HepG2 (cell line): ENCODE data around the gene DGKD. TPM values are rescaled to one million over a fixed set of nuclear protein-coding genes. Genes with fewer than 3 reads are reported as not detected.

Source experiments
- ATAC-seq: fragments of 200-7000 bp; cut with Tn5 transposase; 3 replicates; pipeline ENCODE4 v1.9.1; 2020; ENCODE audit warnings: mild to moderate bottlenecking, moderate library complexity
- BruUV-seq: library from RNA; stranded (reverse); fragments of 400-500 nt; replicated peaks from 2 replicates; lab custom pipeline; 2021; lab: Mats Ljungman, UMichigan
- CTCF ChIA-PET: fragments of 300-600 bp; formaldehyde crosslinking; extraction: SDS; loops from one replicate; lab custom pipeline; 2021; ENCODE audit warnings: low total read pairs, inconsistent platforms, low intra/inter-chr PET ratio; lab: Yijun Ruan, JAX
- POLR2A ChIA-PET: fragments of 350-600 bp; sonication (Branson Sonifier 250); formaldehyde crosslinking; loops from one replicate; lab custom pipeline; 2020; ENCODE audit warnings: antibody characterized with exemption, inconsistent platforms; lab: Yijun Ruan, JAX
- DNase-seq: peaks from one replicate; pipeline ENCODE4 v3.0.0-alpha.2; 2015; ENCODE audit warnings: low spot score
- FAIRE-seq: peaks from 3 replicates; lab custom pipeline; 2011; peaks lifted over from hg19 to GRCh38; lab: Jason Lieb, UNC
- H2AFZ ChIP-seq: one replicate; pipeline ENCODE4 v1.6.1; 2011; ENCODE audit warnings: low read length, inconsistent platforms
- H3K27ac ChIP-seq: fragments of 300-600 bp; 3 replicates; pipeline ENCODE4 v1.8.0; 2011; ENCODE audit warnings: mixed run types, mild to moderate bottlenecking, mixed read lengths, low read length, inconsistent platforms; ENCODE audit not compliant: insufficient read depth; ENCODE audit errors: extremely low read length
- H3K27me3 ChIP-seq, 2 experiments: fragments of 200-600 bp in 1 of 2; 2 replicates in 1 of 2; 3 replicates in 1 of 2; pipeline versions ENCODE4 v1.6.0 to v1.8.0; 2011; ENCODE audit warnings: low read length in 2 of 2, mild to moderate bottlenecking in 2 of 2, moderate library complexity in 2 of 2, inconsistent platforms in 1 of 2; ENCODE audit not compliant: insufficient read depth in 2 of 2, control insufficient read depth in 1 of 2
- H3K36me3 ChIP-seq, 2 experiments: fragments of 200-600 bp in 1 of 2; replicated peaks in 1 of 2; 2 replicates in 1 of 2; 3 replicates in 1 of 2; pipeline versions ENCODE4 v1.5.1 to v1.8.0; 2011; ENCODE audit warnings: low read length in 2 of 2, inconsistent platforms in 1 of 2; ENCODE audit not compliant: insufficient read depth in 2 of 2, control insufficient read depth in 1 of 2
- H3K4me1 ChIP-seq: 2 replicates; pipeline ENCODE4 v1.5.1; 2012; ENCODE audit warnings: low read length, inconsistent platforms; ENCODE audit not compliant: insufficient read depth
- H3K4me2 ChIP-seq: 2 replicates; pipeline ENCODE4 v1.6.0; 2011; ENCODE audit warnings: low read depth, low read length, inconsistent platforms
- H3K4me3 ChIP-seq, 3 experiments: fragments of 200-600 bp in 1 of 3; sonication (generic), shearing (Covaris generic) in 1 of 3; replicated peaks in 1 of 3; 2 replicates each; pipeline ENCODE4 v1.5.1; 2011 to 2016; ENCODE audit warnings: low read length in 3 of 3, inconsistent platforms in 2 of 3, low read depth in 2 of 3, mild to moderate bottlenecking in 2 of 3, control low read depth in 1 of 3, mixed read lengths in 1 of 3; ENCODE audit not compliant: insufficient read depth in 1 of 3
- H3K79me2 ChIP-seq: one replicate; pipeline ENCODE4 v1.6.1; 2011; ENCODE audit warnings: low read length, inconsistent platforms; ENCODE audit not compliant: insufficient read depth
- H3K9ac ChIP-seq: 2 replicates; pipeline ENCODE4 v1.6.0; 2011; ENCODE audit warnings: mild to moderate bottlenecking, low read depth, low read length, inconsistent platforms; ENCODE audit not compliant: insufficient read depth
- H3K9me3 ChIP-seq: 2 replicates; pipeline ENCODE4 v1.5.1; 2012; ENCODE audit warnings: mild to moderate bottlenecking, low read length
- H4K20me1 ChIP-seq: 2 replicates; pipeline ENCODE4 v1.6.0; 2011; ENCODE audit warnings: inconsistent platforms, mild to moderate bottlenecking, low read length, moderate library complexity; ENCODE audit not compliant: insufficient read depth
- HIVEP1 ChIP-seq: sonication (generic); formaldehyde crosslinking; IDR thresholded peaks from 2 replicates; pipeline ENCODE4 v1.4.0; 2020; ENCODE audit warnings: mild to moderate bottlenecking, missing genetic modification reagents
- HMGA1 ChIP-seq: sonication (generic); formaldehyde crosslinking; conservative IDR thresholded peaks from 2 replicates; pipeline ENCODE4 v1.4.0; 2020; ENCODE audit warnings: missing genetic modification reagents
- KDM5B ChIP-seq: sonication (generic); formaldehyde crosslinking; IDR thresholded peaks from 2 replicates; pipeline ENCODE4 v1.4.0; 2020; ENCODE audit warnings: missing genetic modification reagents, mild to moderate bottlenecking, borderline replicate concordance
- SIX4 ChIP-seq: sonication (generic); formaldehyde crosslinking; IDR thresholded peaks from 2 replicates; pipeline ENCODE4 v1.4.0; 2020; ENCODE audit warnings: missing genetic modification reagents
- TBX3 ChIP-seq: fragments of 450-650 bp; IDR thresholded peaks from 2 replicates; pipeline ENCODE4 v1.6.1; 2017; ENCODE audit warnings: antibody characterized with exemption, mild to moderate bottlenecking, inconsistent platforms, borderline replicate concordance
- ZNF180 ChIP-seq: sonication (generic); formaldehyde crosslinking; IDR thresholded peaks from 2 replicates; pipeline ENCODE4 v1.4.0; 2020; ENCODE audit warnings: low read depth, missing genetic modification reagents, borderline replicate concordance
- ZNF615 ChIP-seq: sonication (generic); formaldehyde crosslinking; IDR thresholded peaks from 2 replicates; pipeline ENCODE4 v1.5.0; 2020; ENCODE audit warnings: mild to moderate bottlenecking, missing genetic modification reagents, borderline replicate concordance
- ZNF629 ChIP-seq: sonication (generic); formaldehyde crosslinking; conservative IDR thresholded peaks from 2 replicates; pipeline ENCODE4 v1.5.0; 2020; ENCODE audit warnings: missing genetic modification reagents
- ZNF7 ChIP-seq: IDR thresholded peaks from 2 replicates; pipeline ENCODE4 v1.6.1; 2016; ENCODE audit warnings: missing biosample characterization, missing genetic modification reagents
- ZNF749 ChIP-seq: sonication (generic); formaldehyde crosslinking; IDR thresholded peaks from 2 replicates; pipeline ENCODE4 v1.8.0; 2022; ENCODE audit warnings: mild to moderate bottlenecking, missing genetic modification reagents, moderate library complexity, borderline replicate concordance
- WGBS: methylation state at CpG from one replicate; pipeline ENCODE4 v1.1.6; 2017; ENCODE audit warnings: low lambda C conversion rate; 5-methylcytosine and 5-hydroxymethylcytosine counted together
- in situ Hi-C: cut with HindIII; loops from 2 replicates; pipeline ENCODE4 v1.10.0; 2017; ENCODE audit warnings: low pct_unique_long_range_greater_than_20kb; ENCODE audit not compliant: extremely low pct_ligation_motif_present
- intact Hi-C: fragments of 100-400 bp; cut with micrococcal nuclease; formaldehyde crosslinking; loops from one replicate; pipeline ENCODE4 v1.10.0; 2022; ENCODE audit not compliant: unreplicated experiment
- polyA plus RNA-seq, 8 experiments: library from polyadenylated mRNA; depleted of rRNA in 3 of 8; stranded (reverse) in 7 of 8; unstranded in 1 of 8; fragments of >200 nt; fragmentation: Illumina TruSeq in 4 of 8; extraction: Trizol in 4 of 8; gene quantifications; 2 replicates each; pipeline versions ENCODE4 v1.2.1 to v1.2.3, GENCODE V29; 2011 to 2016; ENCODE audit warnings: low read depth in 4 of 8, missing spikeins in 1 of 8, mixed read lengths in 1 of 8; ENCODE audit not compliant: insufficient read depth in 1 of 8
- total RNA-seq, 5 experiments: library from RNA; depleted of rRNA; stranded (reverse); fragments of >200 nt; fragmentation: Illumina TruSeq; extraction: Trizol; gene quantifications; 2 replicates each; pipeline ENCODE4 v1.2.3, GENCODE V29; 2016; ENCODE audit warnings: low read depth in 1 of 5
- TF ChIP-seq, protein P1 (sequence below): sonication (generic); formaldehyde crosslinking; conservative IDR thresholded peaks from 2 replicates; pipeline ENCODE4 v1.4.0; 2020; ENCODE audit warnings: missing genetic modification reagents

DGKD gene
- total and polyA plus RNA-seq, 2 of the 13 experiments (the other 11 are each of a cell fraction or from before 2014, with no cell fraction given) = 24.5 to 33.2 TPM

- FAIRE-seq (no peak), ATAC-seq (no peak), DNase-seq (no peak)
- Histone ChIP-seq H4K20me1 (no peaks in the 10 kb centered on the region), H3K9ac (no peak overlapping the region), H3K79me2 (peaks cover 7% of the 10 kb centered on the region), H3K4me2 (no peak overlapping the region), H3K27me3 (no peaks in the 10 kb centered on the region), H3K36me3 (peaks cover 0 to 14% of the 10 kb centered on the region in 2 experiments; a peak in 4 of 5 replicates), H3K9me3 (peaks cover 13% of the 10 kb centered on the region), H3K4me3 (no peak overlapping the region), H3K4me1 (no peaks in the 10 kb centered on the region), H3K27ac (no peak overlapping the region), H2AFZ (no peak overlapping the region)
- ChIA-PET POLR2A (no interaction called here), CTCF (no interaction called here)
- 93% methylated on average over 2 of the region's 2 CpGs for WGBS
- BruUV-seq = no TSS peak
- no peak for TF ChIP-seq HMGA1
- TF ChIP-seq ZNF629 = peak; percentile 73
- in situ Hi-C loops = no loop called here
- intact Hi-C loops = no loop called here
Measured at GRCh38 chr2:233406865-233407264, 52.6 kb downstream of the DGKD start.

- H3K9me3 ChIP-seq = peaks cover 21% of the 10 kb centered on the region
- DNase-seq (no peak), FAIRE-seq (no peak), ATAC-seq (no peak)
- in situ Hi-C loops = no loop called here
- H3K4me3 ChIP-seq = no peak overlapping the region
- WGBS = 99% methylated on average over 8 of the region's 8 CpGs
- no peaks in the 10 kb centered on the region for H4K20me1 ChIP-seq
- intact Hi-C loops = no loop called here
- ChIA-PET POLR2A (no interaction called here), CTCF (no interaction called here)
- no peak overlapping the region for H3K4me2 ChIP-seq
- H3K79me2 ChIP-seq = peaks cover 13% of the 10 kb centered on the region
- TF ChIP-seq ZNF615 (CRISPR knock-in tag) (no peak), ZNF180 (CRISPR knock-in tag) (no peak), TBX3 (no peak), KDM5B (CRISPR knock-in tag) (no peak), ZNF749 (CRISPR knock-in tag) (no peak), ZNF7 (CRISPR knock-in tag) (no peak), SIX4 (CRISPR knock-in tag) (no peak), HIVEP1 (CRISPR knock-in tag) (no peak)
- TF ChIP-seq, protein P1, sequence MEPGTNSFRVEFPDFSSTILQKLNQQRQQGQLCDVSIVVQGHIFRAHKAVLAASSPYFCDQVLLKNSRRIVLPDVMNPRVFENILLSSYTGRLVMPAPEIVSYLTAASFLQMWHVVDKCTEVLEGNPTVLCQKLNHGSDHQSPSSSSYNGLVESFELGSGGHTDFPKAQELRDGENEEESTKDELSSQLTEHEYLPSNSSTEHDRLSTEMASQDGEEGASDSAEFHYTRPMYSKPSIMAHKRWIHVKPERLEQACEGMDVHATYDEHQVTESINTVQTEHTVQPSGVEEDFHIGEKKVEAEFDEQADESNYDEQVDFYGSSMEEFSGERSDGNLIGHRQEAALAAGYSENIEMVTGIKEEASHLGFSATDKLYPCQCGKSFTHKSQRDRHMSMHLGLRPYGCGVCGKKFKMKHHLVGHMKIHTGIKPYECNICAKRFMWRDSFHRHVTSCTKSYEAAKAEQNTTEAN = no peak
- no TSS peak for BruUV-seq
- peaks cover 0 to 14% of the 10 kb centered on the region in 2 experiments; a peak in 3 of 5 replicates for H3K36me3 ChIP-seq
- no peaks in the 10 kb centered on the region for H3K4me1 ChIP-seq
- no peak overlapping the region for H3K27ac ChIP-seq
- no peaks in the 10 kb centered on the region for H3K27me3 ChIP-seq
- H2AFZ ChIP-seq = no peak overlapping the region
- H3K9ac ChIP-seq = no peak overlapping the region
Measured at GRCh38 chr2:233407771-233408181, 53.5 kb downstream of the DGKD start.
